ENCODE data around the gene CYP2C8. TPM values are rescaled to one million over a fixed set of nuclear protein-coding genes. Genes with fewer than 3 reads are reported as not detected.

Gene CYP2C8
- total RNA-seq, 4 donors from 2014 or later: 0.75 to 49.0 (median 3.2) TPM

DNA sequence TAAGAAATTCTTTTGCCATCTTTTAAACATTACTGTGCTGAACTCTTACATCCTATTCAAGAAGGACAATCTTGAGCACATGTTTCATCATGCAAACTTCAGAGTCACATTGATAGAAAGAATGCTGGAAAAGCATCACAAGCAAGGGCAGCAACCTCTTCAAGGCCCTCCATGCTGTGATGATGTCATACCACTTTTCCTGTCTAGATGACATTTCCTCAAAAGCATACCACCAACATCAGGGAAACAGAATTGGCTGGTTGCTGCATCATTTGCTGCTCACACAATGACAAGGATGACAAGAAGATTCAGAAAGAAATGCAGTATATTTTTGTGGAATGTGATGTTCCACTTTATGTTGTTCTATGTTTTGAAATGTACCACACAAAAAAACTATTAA is 37.6 kb downstream of the CYP2C8 start:
- Histone ChIP-seq H3K36me3 (no peaks in the 10 kb centered on the region), H3K9me3 (no peaks in the 10 kb centered on the region), H3K27ac (no peak overlapping the region), H3K4me1 (no peaks in the 10 kb centered on the region), H3K27me3 (no peaks in the 10 kb centered on the region), H3K4me3 (no peak overlapping the region)
- intact Hi-C loops (cut with DNase I; ENCODE audit: low total_unique reads): no loop called here
- no peak for DNase-seq
- in situ Hi-C loops (cut with MboI; ENCODE audit: low pct_ligation_motif_present in 1 of 4, low pct_unique_long_range_greater_than_20kb in 1 of 4, low sequenced_read_pairs in 3 of 4): no loop called here
- TF ChIP-seq POLR2A (IDR thresholded peaks at IDR 0.05): no peak
- TF ChIP-seq EP300 (IDR thresholded peaks at IDR 0.05; ENCODE audit: low read depth): no peak
- TF ChIP-seq, protein P1, sequence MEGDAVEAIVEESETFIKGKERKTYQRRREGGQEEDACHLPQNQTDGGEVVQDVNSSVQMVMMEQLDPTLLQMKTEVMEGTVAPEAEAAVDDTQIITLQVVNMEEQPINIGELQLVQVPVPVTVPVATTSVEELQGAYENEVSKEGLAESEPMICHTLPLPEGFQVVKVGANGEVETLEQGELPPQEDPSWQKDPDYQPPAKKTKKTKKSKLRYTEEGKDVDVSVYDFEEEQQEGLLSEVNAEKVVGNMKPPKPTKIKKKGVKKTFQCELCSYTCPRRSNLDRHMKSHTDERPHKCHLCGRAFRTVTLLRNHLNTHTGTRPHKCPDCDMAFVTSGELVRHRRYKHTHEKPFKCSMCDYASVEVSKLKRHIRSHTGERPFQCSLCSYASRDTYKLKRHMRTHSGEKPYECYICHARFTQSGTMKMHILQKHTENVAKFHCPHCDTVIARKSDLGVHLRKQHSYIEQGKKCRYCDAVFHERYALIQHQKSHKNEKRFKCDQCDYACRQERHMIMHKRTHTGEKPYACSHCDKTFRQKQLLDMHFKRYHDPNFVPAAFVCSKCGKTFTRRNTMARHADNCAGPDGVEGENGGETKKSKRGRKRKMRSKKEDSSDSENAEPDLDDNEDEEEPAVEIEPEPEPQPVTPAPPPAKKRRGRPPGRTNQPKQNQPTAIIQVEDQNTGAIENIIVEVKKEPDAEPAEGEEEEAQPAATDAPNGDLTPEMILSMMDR (IDR thresholded peaks at IDR 0.05): no peak
- TF ChIP-seq POLR2AphosphoS5 (IDR thresholded peaks at IDR 0.05): no peak

DNA sequence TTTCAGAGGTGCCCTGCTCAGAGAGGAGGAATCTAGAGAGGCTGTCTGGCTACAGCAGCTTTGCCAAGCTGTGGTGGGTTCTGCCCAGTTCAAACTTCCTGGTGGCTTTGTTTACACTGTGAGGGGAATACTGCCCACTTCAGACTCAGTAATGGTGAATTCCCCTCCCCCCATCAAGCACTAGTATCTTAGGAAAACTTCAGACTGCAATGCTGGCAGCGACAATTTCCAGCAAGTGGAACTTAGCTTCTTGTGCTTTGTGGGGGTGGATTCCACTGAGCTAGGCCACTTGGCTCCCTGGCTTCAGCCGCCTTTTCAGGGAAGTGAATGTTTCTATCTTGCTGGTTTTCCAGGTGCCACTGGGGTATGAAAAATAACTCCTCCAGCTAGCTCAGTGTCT is 42.8 kb downstream of the CYP2C8 start:
- Histone ChIP-seq H3K27ac (no peak overlapping the region), H3K27me3 (no peaks in the 10 kb centered on the region), H3K9me3 (no peaks in the 10 kb centered on the region), H3K4me1 (no peaks in the 10 kb centered on the region), H3K36me3 (no peaks in the 10 kb centered on the region), H3K4me3 (no peak overlapping the region)
- TF ChIP-seq POLR2A (IDR thresholded peaks at IDR 0.05) (no peak), EP300 (IDR thresholded peaks at IDR 0.05; ENCODE audit: low read depth) (no peak), POLR2AphosphoS5 (IDR thresholded peaks at IDR 0.05) (no peak)
- intact Hi-C loops (cut with DNase I; ENCODE audit: low total_unique reads): no loop called here
- 91% methylated on average over 2 of the region's 2 CpGs; no CpG with 5 or more reads in 1 of the 2 donors for WGBS, 2 donors (ENCODE audit: low coverage in 1 of 2)
- in situ Hi-C loops (cut with MboI; ENCODE audit: low pct_ligation_motif_present in 1 of 4, low pct_unique_long_range_greater_than_20kb in 1 of 4, low sequenced_read_pairs in 3 of 4): no loop called here
- DNase-seq: no peak

DNA sequence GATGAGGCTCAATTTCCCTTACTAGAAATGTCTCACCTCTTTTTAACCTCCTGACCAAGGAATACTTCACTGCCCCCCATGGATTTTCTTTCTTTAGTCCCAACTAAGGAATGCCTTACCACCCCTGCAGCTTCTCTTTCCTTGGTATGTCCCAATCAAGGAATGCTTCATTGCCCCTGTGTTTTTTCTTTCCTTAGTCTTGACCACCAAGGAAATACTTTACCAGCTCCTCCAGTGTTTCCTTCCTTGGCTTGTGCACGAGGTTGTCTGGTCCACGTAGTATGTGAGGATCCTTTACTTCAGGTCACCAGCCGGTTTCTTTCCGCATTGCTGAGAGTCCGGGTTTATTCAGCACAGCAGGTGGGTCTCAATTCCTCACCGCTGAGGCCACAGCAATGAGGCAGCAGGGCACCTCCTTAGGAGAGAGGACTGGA is 71.5 kb downstream of the CYP2C8 start:
- Histone ChIP-seq H3K4me1 (no peaks in the 10 kb centered on the region), H3K9me3 (no peaks in the 10 kb centered on the region), H3K27me3 (no peaks in the 10 kb centered on the region), H3K27ac (no peak overlapping the region), H3K36me3 (no peaks in the 10 kb centered on the region), H3K4me3 (no peak overlapping the region)
- WGBS, 2 donors (ENCODE audit: low coverage in 1 of 2): 76 to 88% methylated on average over 5 to 6 of the region's 6 CpGs
- DNase-seq: no peak
- in situ Hi-C loops (cut with MboI; ENCODE audit: low pct_ligation_motif_present in 1 of 4, low pct_unique_long_range_greater_than_20kb in 1 of 4, low sequenced_read_pairs in 3 of 4) (no loop called here), intact Hi-C loops (cut with DNase I; ENCODE audit: low total_unique reads) (no loop called here)
- TF ChIP-seq POLR2A (IDR thresholded peaks at IDR 0.05): no peak
- TF ChIP-seq POLR2AphosphoS5 (IDR thresholded peaks at IDR 0.05): no peak

DNA sequence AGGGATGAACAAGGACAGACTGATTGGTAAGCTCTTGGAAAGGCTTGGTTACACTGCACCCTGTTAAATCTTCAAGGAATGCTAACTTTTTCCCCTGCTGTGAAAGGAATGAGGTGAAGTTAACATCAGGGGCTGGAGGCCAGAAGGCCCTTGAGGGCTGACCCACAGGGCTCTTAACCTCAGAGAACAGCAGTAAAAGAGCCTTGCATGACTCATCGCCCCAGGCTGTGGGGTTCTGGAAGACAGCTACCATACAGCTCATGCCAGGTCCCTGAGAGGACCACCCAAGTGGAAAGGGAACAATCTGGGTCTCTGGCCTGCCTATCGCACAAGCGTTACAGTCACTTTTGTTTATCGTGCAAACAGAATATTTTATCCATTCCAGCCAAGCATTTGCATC is 76.5 kb downstream of the CYP2C8 start:
- 78% methylated on average over 4 of the region's 4 CpGs; no CpG with 5 or more reads in 1 of the 2 donors for WGBS, 2 donors (ENCODE audit: low coverage in 1 of 2)
- Histone ChIP-seq H3K36me3 (no peaks in the 10 kb centered on the region), H3K9me3 (peaks cover 8% of the 10 kb centered on the region in 2 donors), H3K27me3 (no peaks in the 10 kb centered on the region), H3K4me3 (no peak overlapping the region), H3K4me1 (no peaks in the 10 kb centered on the region), H3K27ac (no peak overlapping the region)
- no peak for DNase-seq
- intact Hi-C loops (cut with DNase I; ENCODE audit: low total_unique reads): loop anchor here (5.0 kb wide), 1 partner anchor 239 kb away; no protein-coding TSS in a partner anchor
- in situ Hi-C loops (cut with MboI; ENCODE audit: low pct_ligation_motif_present in 1 of 4, low pct_unique_long_range_greater_than_20kb in 1 of 4, low sequenced_read_pairs in 3 of 4): no loop called here
- TF ChIP-seq POLR2AphosphoS5 (IDR thresholded peaks at IDR 0.05) (no peak), POLR2A (IDR thresholded peaks at IDR 0.05) (no peak), EP300 (IDR thresholded peaks at IDR 0.05; ENCODE audit: low read depth) (no peak)
- TF ChIP-seq, protein P1 (IDR thresholded peaks at IDR 0.05): no peak

DNA sequence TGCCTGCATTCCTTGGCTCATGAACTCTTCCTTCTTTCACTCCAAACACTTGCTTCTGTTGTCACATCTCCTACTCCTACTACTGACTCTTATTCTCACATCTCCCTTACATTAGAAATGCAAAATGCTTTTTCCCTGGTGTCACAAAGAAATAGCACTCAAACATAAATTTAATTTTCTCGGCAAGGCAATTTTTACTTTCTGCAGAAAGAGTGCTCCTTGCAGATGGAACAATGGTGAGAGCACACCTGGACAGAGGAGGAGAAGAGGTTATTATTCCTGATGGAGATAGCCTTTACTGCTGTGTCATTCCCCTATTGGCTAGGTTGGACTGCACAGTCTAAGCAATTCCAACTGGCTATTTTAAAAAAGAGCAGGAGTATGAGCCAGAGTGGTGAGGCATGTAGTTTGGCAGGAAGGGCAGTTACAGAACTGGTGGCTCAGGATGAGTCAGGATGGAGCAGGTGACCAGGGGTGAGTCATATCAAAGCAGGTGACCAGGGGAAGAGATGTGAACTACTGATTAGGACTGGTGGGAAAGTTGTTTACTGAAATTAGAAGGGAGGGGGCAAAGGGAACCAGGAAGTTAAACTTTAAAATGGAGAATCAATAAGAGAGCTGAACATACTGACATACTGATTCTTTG is 77.9 kb downstream of the CYP2C8 start:
- TF ChIP-seq EP300 (IDR thresholded peaks at IDR 0.05; ENCODE audit: low read depth) (no peak), POLR2A (IDR thresholded peaks at IDR 0.05) (no peak), POLR2AphosphoS5 (IDR thresholded peaks at IDR 0.05) (no peak)
- TF ChIP-seq, protein P1 (IDR thresholded peaks at IDR 0.05): no peak
- Histone ChIP-seq H3K4me3 (no peak overlapping the region), H3K27ac (no peak overlapping the region), H3K36me3 (no peaks in the 10 kb centered on the region), H3K27me3 (no peaks in the 10 kb centered on the region), H3K4me1 (no peaks in the 10 kb centered on the region), H3K9me3 (peaks cover 8% of the 10 kb centered on the region in 2 donors)
- DNase-seq: no peak
- intact Hi-C loops (cut with DNase I; ENCODE audit: low total_unique reads) (loop anchor here (5.0 kb wide), 1 partner anchor 241 kb away; no protein-coding TSS in a partner anchor), in situ Hi-C loops (cut with MboI; ENCODE audit: low pct_ligation_motif_present in 1 of 4, low pct_unique_long_range_greater_than_20kb in 1 of 4, low sequenced_read_pairs in 3 of 4) (no loop called here)
- 89 to 100% methylated on average over 1 of the region's 1 CpG for WGBS, 2 donors (ENCODE audit: low coverage in 1 of 2)

Measured in transverse colon (tissue), 4 donors.